ENCODE measurements around the gene AQP9.

AQP9 gene

GRCh38 chr15:58139989-58140522 is 1.9 kb downstream of the AQP9 start:
- no peak for DNase-seq (ENCODE audit: low read depth in 2 of 2)

GRCh38 chr15:58141894-58142293 is 3.7 kb downstream of the AQP9 start:
- DNase-seq (ENCODE audit: low read depth in 2 of 2): no peak

GRCh38 chr15:58142827-58143461 is 4.8 kb downstream of the AQP9 start:
- no peak for DNase-seq (ENCODE audit: low read depth in 2 of 2)

GRCh38 chr15:58145606-58146005 is 7.4 kb downstream of the AQP9 start:
- no peak for DNase-seq (ENCODE audit: low read depth in 2 of 2)

- no peak for DNase-seq (ENCODE audit: low read depth in 2 of 2)
These were observed 8.0 kb downstream of the AQP9 start for GRCh38 chr15:58146211-58146610.

GRCh38 chr15:58146749-58147148 is 8.6 kb downstream of the AQP9 start:
- no peak for DNase-seq (ENCODE audit: low read depth in 2 of 2)

- DNase-seq (ENCODE audit: low read depth in 2 of 2): no peak
These were observed 9.0 kb downstream of the AQP9 start for GRCh38 chr15:58147171-58147611.

- DNase-seq (ENCODE audit: low read depth in 2 of 2): no peak
These were observed 9.9 kb downstream of the AQP9 start for GRCh38 chr15:58148120-58148519.

- DNase-seq (ENCODE audit: low read depth in 2 of 2): no peak
These were observed 10.7 kb downstream of the AQP9 start for GRCh38 chr15:58148633-58149445.

GRCh38 chr15:58154769-58155168 is 16.6 kb downstream of the AQP9 start:
- DNase-seq (ENCODE audit: low read depth in 2 of 2): no peak

- no peak for DNase-seq (ENCODE audit: low read depth in 2 of 2)
These were observed 21.7 kb downstream of the AQP9 start for GRCh38 chr15:58159827-58160386.

- no peak for DNase-seq (ENCODE audit: low read depth in 2 of 2)
These were observed 23.3 kb downstream of the AQP9 start for GRCh38 chr15:58161436-58161930.

GRCh38 chr15:58163985-58164384 is 25.8 kb downstream of the AQP9 start:
- DNase-seq (ENCODE audit: low read depth in 2 of 2): no peak

GRCh38 chr15:58164926-58165325 is 26.7 kb downstream of the AQP9 start:
- DNase-seq (ENCODE audit: low read depth in 2 of 2): no peak

GRCh38 chr15:58165661-58166060 is 27.5 kb downstream of the AQP9 start:
- no peak for DNase-seq (ENCODE audit: low read depth in 2 of 2)

GRCh38 chr15:58167095-58167691 is 29.0 kb downstream of the AQP9 start:
- no peak for DNase-seq (ENCODE audit: low read depth in 2 of 2)

- no peak for DNase-seq (ENCODE audit: low read depth in 2 of 2)
These were observed 31.8 kb downstream of the AQP9 start for GRCh38 chr15:58169934-58170333.

- no peak for DNase-seq (ENCODE audit: low read depth in 2 of 2)
These were observed 33.4 kb downstream of the AQP9 start for GRCh38 chr15:58171476-58172061.

- no peak for DNase-seq (ENCODE audit: low read depth in 2 of 2)
These were observed 36.5 kb downstream of the AQP9 start for GRCh38 chr15:58174709-58175108.

- DNase-seq (ENCODE audit: low read depth in 2 of 2): no peak
These were observed 37.8 kb downstream of the AQP9 start for GRCh38 chr15:58175955-58176354.

- no peak for DNase-seq (ENCODE audit: low read depth in 2 of 2)
These were observed 40.5 kb downstream of the AQP9 start for GRCh38 chr15:58178668-58179067.

GRCh38 chr15:58179206-58179605 is 41.0 kb downstream of the AQP9 start:
- DNase-seq (ENCODE audit: low read depth in 2 of 2): no peak

All from stimulated activated CD4-positive, alpha-beta T cell treated with anti-CD3 and anti-CD28 coated beads, Interleukin-15, amount 100 ng/mL, for 48 hours (primary cell).